Suprapubic skin (tissue), 4 donors: ENCODE results near the gene TNFRSF9. TPM values are rescaled to one million over a fixed set of nuclear protein-coding genes. Genes with fewer than 3 reads are reported as not detected.

Source experiments
- DNase-seq, 2 donors: peaks; one replicate each; pipeline ENCODE4 v3.0.0-alpha.2; 2019; ENCODE audit warnings: low spot score in 2 of 2
- H3K27ac ChIP-seq: fragments of 200-600 bp; sonication (generic); one replicate; pipeline ENCODE4 v1.5.1; 2019
- H3K27me3 ChIP-seq: fragments of 200-600 bp; sonication (generic); one replicate; pipeline ENCODE4 v1.5.1; 2019
- H3K36me3 ChIP-seq: fragments of 200-600 bp; sonication (generic); one replicate; pipeline ENCODE4 v1.5.1; 2019
- H3K4me1 ChIP-seq: fragments of 200-600 bp; sonication (generic); one replicate; pipeline ENCODE4 v1.5.1; 2019
- H3K4me3 ChIP-seq: fragments of 200-600 bp; sonication (generic); one replicate; pipeline ENCODE4 v1.5.1; 2019; ENCODE audit warnings: mild to moderate bottlenecking
- H3K9me3 ChIP-seq: fragments of 200-600 bp; sonication (generic); one replicate; pipeline ENCODE4 v1.5.1; 2019
- EP300 ChIP-seq: sonication (generic); formaldehyde crosslinking; IDR thresholded peaks from one replicate; pipeline ENCODE4 v1.6.1; 2017; ENCODE audit warnings: antibody characterized with exemption
- POLR2A ChIP-seq, 2 donors: fragments of 450-650 bp; IDR thresholded peaks; one replicate each; pipeline ENCODE4 v1.6.1; 2017; ENCODE audit warnings: antibody characterized with exemption in 2 of 2, mild to moderate bottlenecking in 2 of 2, moderate library complexity in 2 of 2
- POLR2AphosphoS5 ChIP-seq, 3 donors: sonication (generic); formaldehyde crosslinking; IDR thresholded peaks; one replicate each; pipeline ENCODE4 v1.6.1; 2017; ENCODE audit warnings: antibody characterized with exemption in 3 of 3
- WGBS: methylation state at CpG from one replicate; pipeline ENCODE4 v1.1.5; 2018; 5-methylcytosine and 5-hydroxymethylcytosine counted together
- total RNA-seq, 4 donors: library from RNA; depleted of rRNA; stranded (reverse); fragments of >200 nt; gene quantifications; one replicate each; pipeline ENCODE4 v1.1.0, GENCODE V29; 2016
- TF ChIP-seq, protein P1 (sequence below), 2 donors: fragments of 200-600 bp in 1 of 2; fragments of 450-650 bp in 1 of 2; sonication (generic) in 1 of 2; IDR thresholded peaks; one replicate each; pipeline ENCODE4 v1.5.1; 2016 to 2019; ENCODE audit warnings: antibody characterized with exemption in 2 of 2, mild to moderate bottlenecking in 1 of 2, moderate library complexity in 1 of 2

The TNFRSF9 gene
- total RNA-seq, 4 donors from 2014 or later: not detected

DNA sequence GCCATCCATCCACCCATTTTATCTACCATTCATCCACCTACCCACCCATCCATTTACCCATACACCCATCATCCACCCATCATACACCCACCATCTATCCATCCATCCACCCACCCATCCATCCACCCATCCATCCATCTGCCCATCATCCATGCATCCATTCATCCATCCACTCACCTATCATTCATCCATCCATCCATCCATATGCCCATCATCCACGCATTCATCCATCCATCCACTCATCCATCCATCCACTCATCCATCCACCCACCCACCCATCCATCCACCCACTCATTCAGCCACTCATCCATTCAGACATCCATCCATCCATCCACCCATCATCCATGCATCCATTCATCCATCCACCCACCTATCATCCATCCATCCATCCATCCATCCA, 55.9 kb downstream of the TNFRSF9 start:
- WGBS: 100% methylated on average over 1 of the region's 1 CpG
- no peak for DNase-seq
- H3K9me3 ChIP-seq: no peaks in the 10 kb centered on the region
- H3K4me1 ChIP-seq: no peaks in the 10 kb centered on the region
- H3K36me3 ChIP-seq: no peaks in the 10 kb centered on the region
- TF ChIP-seq POLR2A (IDR thresholded peaks at IDR 0.05) (no peak), POLR2AphosphoS5 (IDR thresholded peaks at IDR 0.05) (no peak), EP300 (no peak)
- TF ChIP-seq, protein P1, sequence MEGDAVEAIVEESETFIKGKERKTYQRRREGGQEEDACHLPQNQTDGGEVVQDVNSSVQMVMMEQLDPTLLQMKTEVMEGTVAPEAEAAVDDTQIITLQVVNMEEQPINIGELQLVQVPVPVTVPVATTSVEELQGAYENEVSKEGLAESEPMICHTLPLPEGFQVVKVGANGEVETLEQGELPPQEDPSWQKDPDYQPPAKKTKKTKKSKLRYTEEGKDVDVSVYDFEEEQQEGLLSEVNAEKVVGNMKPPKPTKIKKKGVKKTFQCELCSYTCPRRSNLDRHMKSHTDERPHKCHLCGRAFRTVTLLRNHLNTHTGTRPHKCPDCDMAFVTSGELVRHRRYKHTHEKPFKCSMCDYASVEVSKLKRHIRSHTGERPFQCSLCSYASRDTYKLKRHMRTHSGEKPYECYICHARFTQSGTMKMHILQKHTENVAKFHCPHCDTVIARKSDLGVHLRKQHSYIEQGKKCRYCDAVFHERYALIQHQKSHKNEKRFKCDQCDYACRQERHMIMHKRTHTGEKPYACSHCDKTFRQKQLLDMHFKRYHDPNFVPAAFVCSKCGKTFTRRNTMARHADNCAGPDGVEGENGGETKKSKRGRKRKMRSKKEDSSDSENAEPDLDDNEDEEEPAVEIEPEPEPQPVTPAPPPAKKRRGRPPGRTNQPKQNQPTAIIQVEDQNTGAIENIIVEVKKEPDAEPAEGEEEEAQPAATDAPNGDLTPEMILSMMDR (IDR thresholded peaks at IDR 0.05): no peak
- no peak overlapping the region for H3K27ac ChIP-seq
- H3K4me3 ChIP-seq: no peak overlapping the region
- H3K27me3 ChIP-seq: peaks cover 5% of the 10 kb centered on the region

DNA sequence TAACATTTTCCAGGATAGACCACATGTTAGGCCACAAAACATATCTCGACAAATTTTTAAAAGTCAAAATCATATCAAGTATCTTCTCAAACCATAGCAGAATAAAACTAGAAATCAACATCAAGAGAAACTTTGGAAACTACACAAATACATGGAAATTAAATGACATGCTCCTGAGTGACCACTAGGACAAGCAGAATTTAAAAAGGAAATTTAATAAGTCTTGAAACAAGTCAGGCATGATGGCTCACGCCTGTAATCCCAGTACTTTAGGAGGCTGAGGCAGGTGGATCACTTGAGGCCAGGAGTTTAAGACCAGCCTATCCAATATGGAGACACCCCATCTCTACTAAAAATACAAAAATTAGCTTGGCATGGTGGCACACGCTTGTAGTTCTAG, 61.4 kb downstream of the TNFRSF9 start:
- no peak overlapping the region for H3K4me3 ChIP-seq
- no peaks in the 10 kb centered on the region for H3K9me3 ChIP-seq
- no peaks in the 10 kb centered on the region for H3K36me3 ChIP-seq
- WGBS: 87% methylated on average over 3 of the region's 3 CpGs
- H3K27ac ChIP-seq: no peak overlapping the region
- DNase-seq: no peak
- H3K4me1 ChIP-seq: no peaks in the 10 kb centered on the region
- no peaks in the 10 kb centered on the region for H3K27me3 ChIP-seq
- no peak for TF ChIP-seq EP300

DNA sequence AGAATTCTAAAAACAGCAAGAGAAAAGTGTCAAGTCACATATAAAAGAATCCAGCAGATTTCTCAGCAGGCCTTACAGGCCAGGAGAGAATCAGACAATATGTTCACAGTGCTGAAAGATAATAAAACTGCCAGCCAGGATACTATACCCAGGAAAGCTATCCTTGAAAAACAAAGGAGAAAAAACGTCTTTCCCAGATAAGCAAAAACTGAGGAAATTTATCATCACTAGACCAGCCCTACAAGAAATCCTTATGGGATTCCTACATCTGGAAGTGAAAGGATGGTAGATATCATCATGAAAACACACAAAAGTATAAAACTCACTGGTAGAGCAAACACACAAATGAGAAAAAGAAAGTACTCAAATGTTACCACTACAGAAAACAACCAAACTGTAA, 62.6 kb downstream of the TNFRSF9 start:
- Histone ChIP-seq H3K27me3 (no peaks in the 10 kb centered on the region), H3K36me3 (no peaks in the 10 kb centered on the region), H3K4me1 (no peaks in the 10 kb centered on the region), H3K9me3 (no peaks in the 10 kb centered on the region), H3K4me3 (no peak overlapping the region), H3K27ac (no peak overlapping the region)
- WGBS: 48% methylated on average over 1 of the region's 1 CpG
- TF ChIP-seq EP300 (no peak), POLR2A (IDR thresholded peaks at IDR 0.05) (no peak), POLR2AphosphoS5 (IDR thresholded peaks at IDR 0.05) (no peak)
- TF ChIP-seq, protein P1 (IDR thresholded peaks at IDR 0.05): no peak
- no peak for DNase-seq

DNA sequence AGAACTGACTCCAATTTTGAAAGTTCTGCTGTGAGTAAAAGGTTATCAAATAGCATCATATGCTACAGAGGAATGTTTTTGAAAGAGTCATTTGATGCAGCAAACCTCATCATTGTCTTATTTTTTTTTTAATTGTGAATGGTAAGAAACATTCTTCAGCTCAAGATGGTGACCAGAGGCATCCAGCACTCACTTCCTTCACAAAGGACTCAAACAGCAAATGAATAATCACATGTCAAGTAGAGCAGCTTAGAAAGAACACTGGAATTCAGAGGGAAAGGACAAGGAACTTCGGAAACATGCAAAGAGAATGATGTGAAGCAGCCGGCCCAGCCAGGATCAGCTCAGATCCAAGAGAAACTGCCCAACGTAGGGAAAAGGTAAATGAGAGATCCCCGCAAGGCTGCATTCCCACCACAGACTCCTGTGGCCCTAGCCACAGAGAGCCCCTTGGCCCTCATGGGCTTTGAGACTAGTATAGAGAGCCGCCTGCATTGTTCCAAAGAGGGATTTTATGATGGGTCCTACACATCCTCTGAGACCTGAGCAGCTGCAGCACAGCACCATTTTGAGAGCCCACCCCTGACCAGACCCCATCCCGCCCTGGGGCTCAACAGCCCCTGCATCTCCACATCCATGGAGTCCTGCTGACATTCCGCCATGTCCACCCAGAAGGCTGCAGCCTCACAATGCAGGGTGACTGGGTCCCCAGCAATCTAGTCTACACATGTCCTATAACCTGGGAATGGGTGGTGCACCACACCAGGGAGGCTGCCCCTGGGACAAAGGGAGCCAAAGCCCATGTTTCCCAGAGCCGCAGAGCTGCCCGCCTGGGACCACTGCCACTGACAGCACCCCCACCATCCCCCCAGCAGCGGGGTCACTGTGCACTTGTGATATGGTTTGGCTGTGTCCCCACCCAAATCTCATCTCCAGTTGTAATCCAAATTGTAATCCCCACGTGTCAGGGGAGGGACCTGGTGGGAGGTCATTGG, 66.5 kb downstream of the TNFRSF9 start:
- DNase-seq: peak in 1 of 2 donors; percentile 34
- TF ChIP-seq POLR2A (IDR thresholded peaks at IDR 0.05) (no peak), POLR2AphosphoS5 (IDR thresholded peaks at IDR 0.05) (no peak)
- TF ChIP-seq, protein P1 (IDR thresholded peaks at IDR 0.05): no peak
- no peaks in the 10 kb centered on the region for H3K27me3 ChIP-seq
- H3K4me3 ChIP-seq: no peak overlapping the region
- no peaks in the 10 kb centered on the region for H3K36me3 ChIP-seq
- no peaks in the 10 kb centered on the region for H3K4me1 ChIP-seq
- WGBS: 80% methylated on average over 9 of the region's 11 CpGs
- H3K27ac ChIP-seq: no peak overlapping the region
- H3K9me3 ChIP-seq: no peaks in the 10 kb centered on the region

DNA sequence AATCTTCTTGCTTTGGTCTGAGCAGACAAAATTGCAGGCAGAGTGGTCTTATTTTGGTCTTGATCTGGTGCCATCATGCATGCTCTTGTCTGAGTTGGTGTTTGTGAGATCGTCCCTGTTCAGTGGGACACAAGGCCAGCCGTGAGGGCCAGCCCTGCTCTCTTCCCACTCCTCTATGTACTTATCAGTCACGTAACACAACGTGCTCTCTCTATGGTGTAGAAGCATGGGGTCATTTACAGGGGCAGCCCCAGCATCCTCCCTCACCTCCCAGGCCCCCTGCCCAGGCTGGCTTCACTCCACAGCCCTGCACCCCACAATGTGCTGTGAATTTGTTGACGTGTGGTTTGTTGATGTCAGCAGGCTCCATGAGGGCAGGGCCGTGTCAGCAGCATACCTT, 69.5 kb downstream of the TNFRSF9 start:
- no peaks in the 10 kb centered on the region for H3K4me1 ChIP-seq
- peak in 1 of 2 donors; percentile 25 for DNase-seq
- WGBS: 88% methylated on average over 6 of the region's 6 CpGs
- no peaks in the 10 kb centered on the region for H3K27me3 ChIP-seq
- no peak overlapping the region for H3K27ac ChIP-seq
- H3K4me3 ChIP-seq: no peak overlapping the region
- no peaks in the 10 kb centered on the region for H3K9me3 ChIP-seq
- TF ChIP-seq EP300: no peak
- no peak for TF ChIP-seq POLR2A (IDR thresholded peaks at IDR 0.05)
- no peak for TF ChIP-seq POLR2AphosphoS5 (IDR thresholded peaks at IDR 0.05)
- TF ChIP-seq, protein P1 (IDR thresholded peaks at IDR 0.05): no peak
- H3K36me3 ChIP-seq: no peaks in the 10 kb centered on the region
